Lung (tissue), 16 donors: ENCODE measurements around the gene KRTAP10-3. TPM values are rescaled to one million over a fixed set of nuclear protein-coding genes. Genes with fewer than 3 reads are reported as not detected.

Experiments
- ATAC-seq: fragments of 200-7000 bp; cut with Tn5 transposase; one replicate; pipeline ENCODE4 v1.9.1; 2020; ENCODE audit warnings: moderate number of reproducible peaks; ENCODE audit not compliant: insufficient read depth, low FRiP score
- DNase-seq, 3 donors: peaks; one replicate each; pipeline ENCODE4 v3.0.0-alpha.2; 2013 to 2017
- H3K27ac ChIP-seq, 2 donors: one replicate each; pipeline ENCODE4 v1.5.1; 2013; ENCODE audit warnings: mild to moderate bottlenecking in 2 of 2, moderate library complexity in 2 of 2, control low read depth in 1 of 2, inconsistent platforms in 1 of 2, low read depth in 1 of 2, low read length in 1 of 2
- H3K27me3 ChIP-seq, 3 donors: one replicate each; pipeline ENCODE4 v1.5.1; 2013; ENCODE audit warnings: low read length in 2 of 3; ENCODE audit not compliant: control insufficient read depth in 3 of 3, insufficient read depth in 3 of 3
- H3K36me3 ChIP-seq, 4 donors: one replicate each; pipeline ENCODE4 v1.5.1; 2013; ENCODE audit warnings: low read length in 4 of 4, mild to moderate bottlenecking in 1 of 4, moderate library complexity in 1 of 4; ENCODE audit not compliant: control insufficient read depth in 4 of 4, insufficient read depth in 4 of 4
- H3K4me1 ChIP-seq, 5 donors: one replicate each; pipeline ENCODE4 v1.5.1; 2013; ENCODE audit warnings: low read length in 5 of 5, mild to moderate bottlenecking in 2 of 5, moderate library complexity in 1 of 5; ENCODE audit not compliant: control insufficient read depth in 5 of 5, insufficient read depth in 5 of 5
- H3K4me3 ChIP-seq: one replicate; pipeline ENCODE4 v1.5.1; 2013; ENCODE audit warnings: mild to moderate bottlenecking, control low read depth, moderate library complexity
- H3K9ac ChIP-seq, 2 donors: one replicate each; pipeline ENCODE4 v1.5.1; 2013; ENCODE audit warnings: low read length in 2 of 2, control low read depth in 1 of 2; ENCODE audit not compliant: insufficient read depth in 1 of 2
- H3K9me3 ChIP-seq, 4 donors: one replicate each; pipeline ENCODE4 v1.5.1; 2013; ENCODE audit warnings: low read length in 3 of 4, mild to moderate bottlenecking in 1 of 4, moderate library complexity in 1 of 4; ENCODE audit not compliant: control insufficient read depth in 4 of 4, insufficient read depth in 3 of 4
- CTCF ChIP-seq: IDR thresholded peaks from 2 replicates; pipeline ENCODE4 v1.5.1; 2012; ENCODE audit warnings: mild to moderate bottlenecking; ENCODE audit errors: control extremely low read depth, extremely low read depth
- whole genome bisulfite sequencing, 2 donors: extraction: QIAGEN DNeasy Blood & Tissue Kit; methylation state at CpG; one replicate each; pipeline ENCODE4 v1.1.7; 2013; 5-methylcytosine and 5-hydroxymethylcytosine counted together
- long read RNA-seq, 5 donors: transcript quantifications; one replicate each; lab custom pipeline, GENCODE V29; 2026
- polyA plus RNA-seq, 2 donors: library from polyadenylated mRNA; stranded (reverse); fragments of 200-250 nt; gene quantifications; one replicate each; pipeline ENCODE4 v1.2.1, GENCODE V29; 2013
- total RNA-seq, 2 donors: library from RNA; depleted of rRNA in 1 of 2; stranded (reverse); fragments of >200 nt in 1 of 2; gene quantifications; one replicate each; pipeline ENCODE4 v1.2.1, GENCODE V29; 2014 to 2021
- donor health status: control.
- donor health status: control.
- donor health status: Bipolar disorder and iron deficiency.
- donor health status: healthy.
- donor health status: DM: yes; HTN: yes; CAD: no.

The KRTAP10-3 gene
- total RNA-seq: not detected
- polyA plus RNA-seq: not detected
- long read RNA-seq, donor 1: 0 reads
- long read RNA-seq, donor 2: 0 reads
- long read RNA-seq, donor 3: 0 reads
- long read RNA-seq, donor 4: 0 reads
- long read RNA-seq, donor 5: 0 reads

GRCh38 chr21:44558695-44559094, at the start of gene KRTAP10-3:
Gene KRTAP10-3 (minus strand): TSS chr21:44558795. CDS start chr21:44558715, 80 bp downstream.
- TF ChIP-seq CTCF: no peak
- H3K4me3 ChIP-seq: no peak within 1 kb of the TSS
- ATAC-seq: no peak
- H3K27me3 ChIP-seq: peaks cover 0 to 7% (median 2%) of the 10 kb centered on the region in 3 donors
- 72 to 76% methylated on average over 5 of the region's 5 CpGs for WGBS, 2 donors
- H3K9ac ChIP-seq: no peak within 1 kb of the TSS
- no peaks in the 10 kb centered on the region for H3K9me3 ChIP-seq
- DNase-seq: no peak
- H3K4me1 ChIP-seq: no peaks in the 10 kb centered on the region
- H3K27ac ChIP-seq: no peak within 1 kb of the TSS
- H3K36me3 ChIP-seq: no peaks in the 10 kb centered on the region

GRCh38 chr21:44606495-44606894, 47.9 kb upstream of the KRTAP10-3 start:
- DNase-seq: no peak
- Histone ChIP-seq H3K4me3 (no peak overlapping the region), H3K36me3 (no peaks in the 10 kb centered on the region), H3K27me3 (no peaks in the 10 kb centered on the region), H3K9me3 (peaks cover 0 to 10% (median 3%) of the 10 kb centered on the region in 4 donors), H3K27ac (no peak overlapping the region), H3K9ac (no peak overlapping the region), H3K4me1 (no peaks in the 10 kb centered on the region)
- TF ChIP-seq CTCF: no peak
- no peak for ATAC-seq
- WGBS, 2 donors: 78 to 88% methylated on average over 4 of the region's 4 CpGs

DNA sequence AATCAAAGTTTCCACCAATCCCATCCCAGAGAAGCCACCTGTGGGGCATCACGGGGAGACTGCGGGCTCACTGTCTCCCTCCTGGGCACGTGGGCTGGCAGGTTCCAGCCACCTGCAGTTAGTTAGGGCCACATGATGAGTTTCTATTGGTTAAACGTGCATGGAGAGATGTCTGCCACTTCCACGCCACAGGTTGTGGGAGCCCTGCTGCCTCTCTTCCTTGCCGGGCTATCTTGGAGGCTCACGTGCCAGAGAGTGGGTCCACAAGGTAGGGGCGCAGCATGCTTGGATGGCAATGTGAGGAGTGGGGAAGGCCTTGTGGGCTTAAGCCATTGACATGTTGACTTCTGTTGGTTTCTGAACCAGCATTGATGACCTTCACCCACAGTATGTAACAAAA, 45.3 kb upstream of the KRTAP10-3 start:
- Histone ChIP-seq H3K36me3 (no peaks in the 10 kb centered on the region), H3K27ac (no peak overlapping the region), H3K27me3 (no peaks in the 10 kb centered on the region), H3K4me3 (no peak overlapping the region), H3K9ac (no peak overlapping the region), H3K4me1 (no peaks in the 10 kb centered on the region), H3K9me3 (peaks cover 0 to 3% (median under 1%) of the 10 kb centered on the region in 4 donors)
- TF ChIP-seq CTCF: no peak
- ATAC-seq (no peak), DNase-seq (no peak)
- WGBS, 2 donors: 87 to 91% methylated on average over 8 of the region's 8 CpGs
